Right kidney (tissue), 1 donor: ENCODE results near the gene MFNG.

ENCODE experiments used
- DNase-seq: peaks from one replicate; pipeline ENCODE4 v3.0.0-alpha.2; 2016

The MFNG gene

DNA sequence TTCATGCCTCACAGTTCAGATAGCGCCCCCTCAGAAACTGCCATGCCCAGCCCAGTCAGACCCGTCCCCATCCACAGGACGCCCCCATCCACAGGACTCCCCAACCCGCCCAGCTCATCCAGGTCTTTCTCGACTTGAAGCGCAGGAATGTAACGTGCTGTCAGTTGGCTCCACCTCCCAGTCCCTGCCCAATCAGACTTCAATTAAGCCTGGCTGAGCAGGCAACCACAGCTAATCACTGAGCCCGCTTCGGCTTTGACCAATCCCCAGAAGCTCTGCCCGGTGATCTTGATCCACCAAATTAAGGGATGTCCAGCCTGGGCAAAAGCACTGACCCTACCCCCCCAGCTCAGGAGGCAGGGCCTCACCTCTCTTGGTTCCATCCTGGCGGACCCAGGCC, 10.5 kb upstream of the MFNG start:
- no peak for DNase-seq

GRCh38 chr22:37493979-37494378, 7.8 kb upstream of the MFNG start:
- no peak for DNase-seq

GRCh38 chr22:37492428-37493344, 6.5 kb upstream of the MFNG start:
- DNase-seq: no peak

GRCh38 chr22:37491559-37492427, 5.6 kb upstream of the MFNG start:
- DNase-seq: no peak

DNA sequence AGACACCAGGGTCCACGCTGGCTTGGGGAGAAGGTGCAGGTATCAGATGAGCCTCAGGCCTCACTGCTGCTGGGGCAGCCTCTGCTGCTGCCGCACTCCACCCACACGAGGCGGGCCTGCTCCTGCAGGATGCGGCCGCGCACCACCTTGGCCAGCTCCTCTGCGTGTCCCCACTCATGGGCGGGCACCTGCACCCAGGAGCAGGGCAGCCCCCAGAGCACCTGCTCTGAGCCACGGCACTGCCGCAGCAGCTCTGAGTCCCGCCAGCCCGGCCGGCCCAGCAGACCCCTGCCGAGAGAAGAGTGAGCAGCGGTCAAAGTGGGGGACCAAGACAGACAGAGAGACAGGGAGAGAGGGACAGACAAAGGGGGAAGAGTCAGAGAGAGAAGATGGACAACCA, 4.9 kb upstream of the MFNG start:
- no peak for DNase-seq

DNA sequence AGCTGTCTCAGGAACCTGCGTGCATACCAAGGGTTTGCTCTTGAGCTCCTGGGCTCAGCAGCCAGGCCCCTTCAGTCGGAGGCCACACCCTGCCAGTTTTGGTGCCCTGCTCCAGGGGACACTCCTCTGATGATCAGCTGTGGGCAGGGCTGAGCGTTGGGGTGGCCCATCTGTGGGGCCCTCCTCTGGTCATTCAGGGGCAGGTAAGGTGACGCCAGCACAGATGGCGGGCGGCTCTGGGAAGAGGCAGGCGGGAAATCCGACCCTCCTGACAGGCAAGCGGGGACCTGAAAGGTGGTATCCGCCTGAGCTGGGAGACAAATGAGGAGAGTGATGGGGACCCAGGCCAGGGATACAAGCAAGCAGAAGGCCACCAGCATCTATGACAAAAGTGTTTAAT, 3.8 kb upstream of the MFNG start:
- no peak for DNase-seq

DNA sequence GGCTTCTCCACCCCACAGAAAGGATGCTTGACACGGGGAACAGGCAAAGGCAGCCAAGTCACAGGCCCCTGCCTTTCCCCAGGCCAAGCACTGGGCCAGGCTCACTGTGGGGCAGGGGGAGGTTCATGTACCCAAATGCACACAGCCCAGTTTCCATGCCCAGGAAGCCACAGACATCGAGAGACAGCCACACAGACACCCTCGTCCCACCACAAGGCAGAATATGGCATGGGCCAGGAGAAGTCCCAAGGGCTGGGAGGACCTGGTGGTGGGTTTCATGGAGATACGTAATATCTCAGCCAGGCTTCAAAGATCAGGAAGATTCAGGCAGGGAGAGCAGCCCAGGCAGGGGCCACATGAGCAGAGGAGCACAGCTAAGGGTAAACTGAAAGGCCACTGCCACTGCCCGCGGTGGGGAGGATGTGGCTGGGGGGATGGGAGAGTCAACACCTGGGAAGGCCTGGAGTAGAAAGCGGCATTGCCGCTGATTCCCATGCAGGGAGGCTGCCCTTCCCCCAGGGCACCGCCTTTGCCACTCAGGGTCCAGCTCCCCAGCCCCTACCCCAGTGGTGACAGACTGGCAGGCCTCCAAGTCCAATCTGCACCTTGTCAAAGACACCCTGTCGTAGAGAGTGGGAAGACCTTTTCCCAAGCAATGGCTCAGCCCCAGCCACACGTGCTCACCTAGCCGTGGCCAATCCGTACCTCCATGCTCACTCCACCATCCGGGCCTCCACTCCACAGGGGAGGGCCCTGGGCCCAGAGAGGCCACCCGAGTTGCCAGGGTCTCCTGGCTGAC, 2.4 kb upstream of the MFNG start:
- no peak for DNase-seq

DNA sequence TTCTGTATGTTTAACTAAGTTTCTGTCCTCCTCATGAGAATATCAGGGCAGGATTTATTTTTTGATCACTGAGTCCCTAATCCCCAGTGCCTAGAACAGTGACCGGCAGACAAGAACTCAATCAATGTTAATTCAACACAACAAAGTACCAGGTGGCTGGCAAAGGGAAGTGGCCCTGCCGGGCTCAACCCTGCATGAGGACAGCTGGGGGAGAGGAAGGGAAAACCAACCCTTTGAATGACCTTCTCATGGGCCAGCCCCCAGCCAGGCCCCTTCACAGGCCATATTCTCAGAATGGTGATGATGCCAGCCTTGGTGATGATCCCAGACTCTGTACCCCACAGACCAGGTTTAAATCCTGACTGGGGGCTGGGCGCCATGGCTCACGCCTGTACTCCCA, 1.4 kb upstream of the MFNG start:
- no peak for DNase-seq

- DNase-seq: no peak
Observed at GRCh38 chr22:37487129-37487528, 945 bp upstream of the MFNG start.

DNA sequence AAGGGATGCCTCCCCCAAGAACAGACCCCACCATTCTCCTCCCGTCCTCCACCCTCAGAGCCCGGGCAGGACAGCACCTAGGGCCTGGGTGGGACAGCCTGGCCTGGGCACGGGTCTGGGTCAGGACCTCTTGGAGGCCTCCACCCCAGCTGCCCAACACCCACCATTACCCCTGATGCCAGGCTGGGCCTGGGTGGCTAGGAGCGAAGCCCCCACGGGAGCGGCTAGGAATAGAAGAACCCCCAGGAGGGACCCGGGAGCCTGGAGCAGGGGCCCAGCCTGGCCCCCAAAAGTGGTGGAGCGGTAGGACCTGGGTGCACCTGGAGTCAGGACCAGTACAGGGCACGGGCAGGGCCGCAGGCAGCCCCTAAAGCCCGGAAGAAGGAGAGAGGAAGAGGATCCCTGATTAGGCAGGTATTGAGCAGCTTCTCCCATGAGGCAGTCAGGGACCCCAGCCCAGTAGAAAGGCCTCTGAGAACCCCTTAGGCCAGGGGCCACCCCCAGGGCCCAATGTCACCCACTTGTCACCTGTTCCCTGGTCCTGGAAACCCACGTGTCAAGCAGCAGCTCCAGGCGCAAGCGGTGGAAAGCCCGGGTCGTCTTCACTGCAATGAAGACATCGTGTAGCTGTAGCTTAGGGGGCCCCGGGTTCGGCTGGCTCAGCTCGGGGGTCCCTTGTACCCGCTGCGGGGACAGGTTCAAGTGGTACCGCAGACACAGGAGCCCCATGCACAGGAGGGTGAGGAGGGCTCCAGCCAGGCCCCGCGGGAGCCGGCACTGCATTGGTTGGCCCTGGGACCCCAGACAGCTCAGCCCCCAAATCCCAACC, 575 bp downstream of the MFNG start:
- DNase-seq: peak; percentile 28

DNA sequence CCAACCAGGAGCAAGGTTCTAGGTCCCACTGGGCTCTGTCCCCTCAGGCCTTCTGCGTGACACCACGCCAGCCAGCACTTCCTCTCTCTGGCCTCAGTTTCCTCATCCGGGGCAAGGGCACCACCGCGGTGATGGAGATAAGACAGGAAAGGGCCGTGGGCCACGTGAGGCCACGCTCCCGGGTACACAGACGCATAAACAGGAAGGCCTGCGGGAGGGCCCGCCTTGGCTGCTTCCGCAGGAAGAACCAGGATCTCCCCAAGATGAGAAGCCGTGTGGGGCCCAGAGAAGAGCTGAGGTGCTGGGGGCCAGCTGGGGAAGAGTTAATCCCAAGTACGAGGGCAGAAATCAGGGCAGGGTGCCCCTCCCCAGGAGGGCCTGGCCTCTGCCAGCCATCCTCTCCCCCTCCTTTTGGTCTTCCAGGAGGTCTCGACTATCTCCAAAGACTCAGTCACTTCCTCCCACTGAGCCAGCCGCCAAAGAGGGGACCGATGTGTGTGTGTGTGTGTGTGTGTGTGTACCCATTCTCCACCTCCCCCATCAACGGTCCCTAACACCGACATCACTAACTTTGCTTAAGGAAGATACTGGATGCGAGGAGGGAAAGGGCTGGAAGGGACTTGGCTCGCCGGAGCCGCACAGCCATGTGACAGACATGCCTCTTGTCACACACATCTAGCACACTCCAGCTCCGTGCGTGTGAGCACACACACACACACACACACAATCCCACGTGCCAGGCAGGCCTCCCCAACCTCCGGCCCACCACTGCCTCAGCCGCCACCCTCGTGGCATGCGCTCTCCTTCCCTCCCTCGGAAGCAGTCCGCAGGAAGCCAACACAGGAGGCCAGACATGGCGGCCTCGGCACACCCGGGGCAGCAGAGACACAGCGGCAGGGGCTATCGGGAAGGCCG, 1.4 kb downstream of the MFNG start:
- DNase-seq: peak; percentile 46

DNA sequence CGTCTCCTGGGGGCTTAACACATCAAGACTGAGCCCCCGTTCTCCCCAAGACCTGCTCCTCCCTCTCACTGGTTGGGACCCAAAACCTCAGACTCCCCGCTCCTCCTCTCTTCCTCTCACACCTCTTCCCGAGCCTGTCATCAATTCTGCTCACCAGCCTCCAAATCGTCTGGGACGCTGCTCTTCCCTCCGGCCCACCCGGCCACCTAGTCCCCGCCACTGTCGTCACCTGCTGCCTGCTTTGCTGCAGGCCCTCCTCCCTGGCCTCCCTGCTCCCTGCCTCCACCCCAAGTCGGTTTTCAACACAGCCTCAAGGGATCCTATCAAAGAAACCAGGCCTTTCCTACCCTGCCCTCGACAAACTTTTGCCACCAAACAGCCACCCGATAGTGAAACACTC, 3.1 kb downstream of the MFNG start:
- no peak for DNase-seq

DNA sequence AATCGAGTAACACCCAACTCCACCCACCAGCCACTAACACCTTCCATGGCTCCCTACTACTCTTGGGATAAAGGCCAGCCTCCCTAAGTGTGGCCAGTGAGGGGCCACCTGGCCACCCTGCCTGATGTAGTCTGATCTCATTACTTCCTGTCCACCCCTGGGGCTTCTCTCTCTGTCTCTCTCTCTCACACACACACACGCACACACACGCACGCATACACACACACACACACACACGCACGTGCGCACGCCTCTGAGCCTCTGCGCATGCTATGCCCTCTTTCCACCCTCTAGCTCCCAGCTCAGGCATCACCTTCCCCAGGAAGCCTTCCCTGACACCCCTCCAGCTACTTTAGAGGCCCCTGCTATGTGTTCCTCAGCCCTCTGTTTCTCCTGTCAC, 3.9 kb downstream of the MFNG start:
- DNase-seq: no peak

- no peak for DNase-seq
Observed at GRCh38 chr22:37481347-37481907, 4.8 kb downstream of the MFNG start.

GRCh38 chr22:37480387-37481346, 5.5 kb downstream of the MFNG start:
- no peak for DNase-seq

GRCh38 chr22:37479196-37479595, 7.0 kb downstream of the MFNG start:
- no peak for DNase-seq

DNA sequence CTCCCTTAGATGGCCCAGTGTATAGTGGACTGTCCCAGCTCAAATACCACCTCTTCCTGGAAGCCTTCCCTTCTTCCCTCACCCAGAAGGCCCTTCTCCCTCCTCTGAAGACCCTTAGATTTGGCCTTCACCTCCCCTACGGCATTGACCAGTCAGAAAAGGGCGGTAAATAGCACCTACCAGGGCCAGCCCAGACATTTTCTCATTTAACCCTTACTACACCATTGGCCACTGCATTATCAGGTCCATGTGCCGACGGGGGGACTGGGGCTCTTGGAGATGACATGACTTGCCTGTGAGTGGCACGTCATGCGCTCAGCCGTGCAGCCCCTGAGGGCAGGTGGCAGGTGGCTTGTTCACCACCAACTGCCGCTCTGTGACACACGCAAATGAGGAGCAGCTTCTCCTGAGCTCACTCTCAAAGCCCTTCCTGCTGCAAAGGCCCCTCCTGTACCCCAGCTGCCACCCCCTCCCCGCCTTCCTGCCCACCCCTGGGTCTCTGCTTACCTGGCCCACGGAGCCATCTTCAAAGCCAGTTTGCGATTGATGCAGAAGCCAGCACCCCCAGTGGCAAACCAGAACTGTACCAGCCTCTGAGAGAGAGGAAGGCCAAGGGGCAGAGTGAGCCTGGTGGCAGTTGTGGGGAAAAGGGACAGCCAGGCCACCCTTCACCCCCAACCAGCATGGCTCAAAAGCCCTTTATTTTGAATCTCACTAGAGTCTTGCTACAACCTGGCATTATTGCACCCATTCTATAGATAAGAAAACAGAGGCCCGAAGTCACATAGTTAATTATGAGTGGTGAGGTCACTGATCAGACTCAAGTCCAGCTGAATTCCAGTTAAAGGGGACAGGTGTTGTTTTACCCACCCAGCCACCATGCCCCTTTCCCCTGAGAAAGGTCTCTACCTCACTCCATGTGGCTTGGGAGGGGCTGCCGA, 9.5 kb downstream of the MFNG start:
- no peak for DNase-seq
